Body of pancreas (tissue), 4 donors: ENCODE measurements around the gene RNF112. TPM values are rescaled to one million over a fixed set of nuclear protein-coding genes. Genes with fewer than 3 reads are reported as not detected.

Experiments used
- ATAC-seq: fragments of 150-250 bp; one replicate; pipeline ENCODE4 v1.9.1; 2016
- DNase-seq, 4 donors: peaks; one replicate each; pipeline ENCODE4 v3.0.0-alpha.2; 2019
- H3K27ac ChIP-seq, 4 donors: fragments of 200-600 bp; sonication (generic); 1 replicate in 3 of 4; 2 replicates in 1 of 4; pipeline versions ENCODE4 v1.5.1 to v1.6.1; 2016 to 2019; ENCODE audit warnings: mild to moderate bottlenecking in 1 of 4, mixed read lengths in 1 of 4, moderate library complexity in 1 of 4
- H3K27me3 ChIP-seq, 2 donors: fragments of 200-600 bp; sonication (generic); one replicate each; pipeline ENCODE4 v1.6.0; 2016; ENCODE audit warnings: mild to moderate bottlenecking in 1 of 2
- H3K36me3 ChIP-seq, 2 donors: fragments of 200-600 bp; sonication (generic); replicated peaks in 1 of 2; 2 replicates each; pipeline ENCODE4 v1.5.1; 2016; ENCODE audit warnings: low read depth in 2 of 2; ENCODE audit not compliant: insufficient read depth in 1 of 2
- H3K4me1 ChIP-seq: fragments of 200-600 bp; sonication (generic); one replicate; pipeline ENCODE4 v1.6.0; 2016
- H3K4me3 ChIP-seq, 2 donors: fragments of 200-600 bp; sonication (generic); 1 replicate in 1 of 2; 2 replicates in 1 of 2; pipeline ENCODE4 v1.5.1; 2016 to 2019
- H3K9me3 ChIP-seq, 3 donors: fragments of 200-600 bp; sonication (generic); 1 replicate in 2 of 3; 2 replicates in 1 of 3; pipeline ENCODE4 v1.5.1; 2016
- CTCF ChIP-seq, 7 experiments: fragments of 450-650 bp in 4 of 7; fragments of 200-600 bp in 3 of 7; sonication (generic) in 3 of 7; IDR thresholded peaks; one replicate each; pipeline ENCODE4 v1.5.1; 2016 to 2019; ENCODE audit warnings: antibody characterized with exemption in 7 of 7
- POLR2A ChIP-seq, 3 donors: fragments of 450-650 bp; IDR thresholded peaks; one replicate each; pipeline ENCODE4 v1.6.1; 2016; ENCODE audit warnings: antibody characterized with exemption in 3 of 3, mild to moderate bottlenecking in 2 of 3
- WGBS, 2 donors: methylation state at CpG; one replicate each; pipeline ENCODE4 v1.1.5; 2017; 5-methylcytosine and 5-hydroxymethylcytosine counted together
- intact Hi-C: fragments of 100-400 bp; cut with DNase I; formaldehyde crosslinking; loops from one replicate; pipeline ENCODE4 v1.15.1; 2023
- total RNA-seq, 2 donors: library from RNA; depleted of rRNA; stranded (reverse); fragments of >200 nt; gene quantifications; one replicate each; pipeline ENCODE4 v1.1.0, GENCODE V29; 2016

The RNF112 gene
- total RNA-seq, 2 donors from 2014 or later: 0.52 to 5.9 TPM

- ATAC-seq (peak; percentile 90), DNase-seq (peak; percentile 98)
- H3K4me1 ChIP-seq: peaks cover 16% of the 10 kb centered on the region
- peak overlapping the region; percentile 88 to 98 (median 92) for H3K27ac ChIP-seq
- 0 to 1% methylated on average over 13 to 67 of the region's 67 CpGs for WGBS, 2 donors
- H3K36me3 ChIP-seq: peaks cover 0 to 6% of the 10 kb centered on the region in 2 donors
- intact Hi-C loops: no loop called here
- H3K4me3 ChIP-seq: peak overlapping the region; percentile 71 to 76
- no peaks in the 10 kb centered on the region for H3K27me3 ChIP-seq
- no peaks in the 10 kb centered on the region for H3K9me3 ChIP-seq
- TF ChIP-seq CTCF (IDR thresholded peaks at IDR 0.05) (no peak), POLR2A (IDR thresholded peaks at IDR 0.05) (peak; percentile 56 to 83 (median 80))
Measured at GRCh38 chr17:19377602-19378415, 33.2 kb upstream of the RNF112 start.

- Histone ChIP-seq H3K27me3 (no peaks in the 10 kb centered on the region), H3K27ac (peak within 1 kb of the TSS; percentile 88 to 98 (median 92)), H3K4me1 (peaks cover 16% of the 10 kb centered on the region), H3K4me3 (peak within 1 kb of the TSS; percentile 71 to 76), H3K9me3 (no peaks in the 10 kb centered on the region), H3K36me3 (peaks cover 0 to 12% of the 10 kb centered on the region in 2 donors)
- ATAC-seq (no peak), DNase-seq (peak in 1 of 4 donors; percentile 27)
- WGBS, 2 donors: 3% methylated on average over 8 to 69 of the region's 69 CpGs
- TF ChIP-seq CTCF (IDR thresholded peaks at IDR 0.05) (no peak), POLR2A (IDR thresholded peaks at IDR 0.05) (no peak)
- intact Hi-C loops: no loop called here
Measured at GRCh38 chr17:19378416-19379360, 32.3 kb upstream of the RNF112 start, which contains the start of gene MAPK7. TSS of gene MAPK7 (plus strand) at chr17:19378498. CDS start at chr17:19378901, 403 bp downstream.

GRCh38 chr17:19379361-19380065 lies 31.5 kb upstream of the RNF112 start:
- intact Hi-C loops: no loop called here
- peak in 1 of 4 donors; percentile 0 for DNase-seq
- H3K36me3 ChIP-seq: peaks cover 0 to 13% of the 10 kb centered on the region in 2 donors
- TF ChIP-seq CTCF (IDR thresholded peaks at IDR 0.05) (no peak), POLR2A (IDR thresholded peaks at IDR 0.05) (no peak)
- no peak overlapping the region for H3K4me3 ChIP-seq
- H3K27me3 ChIP-seq: no peaks in the 10 kb centered on the region
- WGBS, 2 donors: 73 to 76% methylated on average over 13 of the region's 13 CpGs
- ATAC-seq: no peak
- no peaks in the 10 kb centered on the region for H3K9me3 ChIP-seq
- H3K4me1 ChIP-seq: peaks cover 16% of the 10 kb centered on the region
- H3K27ac ChIP-seq: peak overlapping the region in 1 of 4 donors; percentile 88

- 90 to 93% methylated on average over 7 to 29 of the region's 29 CpGs for WGBS, 2 donors
- peaks cover 0 to 13% of the 10 kb centered on the region in 2 donors for H3K36me3 ChIP-seq
- H3K4me1 ChIP-seq: peaks cover 16% of the 10 kb centered on the region
- DNase-seq (peak in 1 of 4 donors; percentile 12), ATAC-seq (no peak)
- H3K27me3 ChIP-seq: no peaks in the 10 kb centered on the region
- no peak overlapping the region for H3K27ac ChIP-seq
- TF ChIP-seq POLR2A (IDR thresholded peaks at IDR 0.05): no peak
- H3K4me3 ChIP-seq: no peak overlapping the region
- H3K9me3 ChIP-seq: no peaks in the 10 kb centered on the region
- intact Hi-C loops: no loop called here
Measured at GRCh38 chr17:19380481-19381301, 30.3 kb upstream of the RNF112 start.
